IPS-NIHi7 (cell line): ENCODE measurements around the gene AGBL3.

Experiments used
- DNase-seq: peaks from one replicate; pipeline ENCODE4 v3.0.0; 2012; ENCODE audit warnings: mixed read lengths; ENCODE audit errors: extremely low spot score

Gene AGBL3

GRCh38 chr7:134986363-134987251 lies at the start of gene AGBL3:
TSS of gene AGBL3 (plus strand) at chr7:134986508. CDS start at chr7:134987934, 1,426 bp downstream.
- peak; percentile 98 for DNase-seq

GRCh38 chr7:134936893-134937510 lies 49.3 kb upstream of the AGBL3 start:
- DNase-seq: no peak

- no peak for DNase-seq
Observed at GRCh38 chr7:134938141-134938540, 48.2 kb upstream of the AGBL3 start.

GRCh38 chr7:134939136-134939535 lies 47.2 kb upstream of the AGBL3 start:
- no peak for DNase-seq

- DNase-seq: no peak
Observed at GRCh38 chr7:134940729-134941128, 45.6 kb upstream of the AGBL3 start.

- peak; percentile 51 for DNase-seq
Observed at GRCh38 chr7:134941185-134941900, 45.0 kb upstream of the AGBL3 start.

- DNase-seq: no peak
Observed at GRCh38 chr7:134941952-134942351, 44.4 kb upstream of the AGBL3 start.

GRCh38 chr7:134942690-134943466 lies 43.4 kb upstream of the AGBL3 start:
- no peak for DNase-seq

GRCh38 chr7:134943785-134944400 lies 42.4 kb upstream of the AGBL3 start:
- DNase-seq: no peak

- no peak for DNase-seq
Observed at GRCh38 chr7:134945691-134946090, 40.6 kb upstream of the AGBL3 start.

GRCh38 chr7:134946260-134946659 lies 40.0 kb upstream of the AGBL3 start:
- no peak for DNase-seq

- no peak for DNase-seq
Observed at GRCh38 chr7:134947329-134947728, 39.0 kb upstream of the AGBL3 start.

GRCh38 chr7:134947831-134948230 lies 38.5 kb upstream of the AGBL3 start:
- DNase-seq: no peak

- no peak for DNase-seq
Observed at GRCh38 chr7:134948246-134948645, 38.1 kb upstream of the AGBL3 start.

GRCh38 chr7:134948736-134949135 lies 37.6 kb upstream of the AGBL3 start:
- DNase-seq: no peak

GRCh38 chr7:134949171-134949570 lies 37.1 kb upstream of the AGBL3 start:
- no peak for DNase-seq

- no peak for DNase-seq
Observed at GRCh38 chr7:134954197-134955082, 31.9 kb upstream of the AGBL3 start.

GRCh38 chr7:134957005-134957404 lies 29.3 kb upstream of the AGBL3 start:
- DNase-seq: no peak

- DNase-seq: no peak
Observed at GRCh38 chr7:134959810-134960209, 26.5 kb upstream of the AGBL3 start.

- no peak for DNase-seq
Observed at GRCh38 chr7:134962270-134962780, 24.0 kb upstream of the AGBL3 start.
